Measurements from ENCODE around the gene RBMS3. TPM values are rescaled to one million over a fixed set of nuclear protein-coding genes. Genes with fewer than 3 reads are reported as not detected.
A peak's percentile ranks its signal among the peaks of the same experiment; 100 is the strongest.

RBMS3 gene
- total and polyA plus RNA-seq, 2 donors (not counting 1 experiment from before 2014, with no cell fraction given), result 26.9 to 68.4 TPM

- H3K4me3 ChIP-seq (replicated peaks in 1 of 4; ENCODE audit: control extremely low read depth in 1 of 4, insufficient read depth in 1 of 4, low read depth in 3 of 4, low read length in 4 of 4), result no peak overlapping the region
- H4K20me1 ChIP-seq (ENCODE audit: control insufficient read depth, extremely low read depth, insufficient read depth, low read length), result no peaks in the 10 kb centered on the region
- no peaks in the 10 kb centered on the region for H3K36me3 ChIP-seq (ENCODE audit: control insufficient read depth, insufficient read depth, low read length)
- H2AFZ ChIP-seq (ENCODE audit: low read length), result no peak overlapping the region
- peaks cover 9% of the 10 kb centered on the region for H3K4me1 ChIP-seq (ENCODE audit: control insufficient read depth, extremely low read depth, insufficient read depth, low read length)
- no peak for TF ChIP-seq EZH2 (IDR thresholded peaks at IDR 0.05; ENCODE audit: low read length, missing control alignments)
- no peak for TF ChIP-seq CTCF (conservative IDR thresholded peaks at IDR 0.05 in 1 of 2, IDR thresholded peaks at IDR 0.05 in 1 of 2; ENCODE audit: low read depth in 1 of 2, low read length in 2 of 2)
- no peak overlapping the region for H3K9ac ChIP-seq (ENCODE audit: insufficient read depth, low read length)
- H3K27me3 ChIP-seq (ENCODE audit: control insufficient read depth, insufficient read depth, low read length), result no peaks in the 10 kb centered on the region
- H3K4me2 ChIP-seq (ENCODE audit: extremely low read depth, insufficient read depth, low read length), result no peak overlapping the region
- DNase-seq (ENCODE audit: low read depth in 2 of 2), result no peak
- no peaks in the 10 kb centered on the region for H3K9me3 ChIP-seq (ENCODE audit: control insufficient read depth, insufficient read depth, low read depth, low read length)
- H3K27ac ChIP-seq (ENCODE audit: insufficient read depth, low read length), result no peak overlapping the region
- H3K79me2 ChIP-seq (ENCODE audit: control insufficient read depth, insufficient read depth, low read length), result no peaks in the 10 kb centered on the region
Measured at GRCh38 chr3:29416514-29416913, 135.6 kb downstream of the RBMS3 start.

- Histone ChIP-seq H2AFZ (ENCODE audit: low read length) (no peak overlapping the region), H3K9ac (ENCODE audit: insufficient read depth, low read length) (no peak overlapping the region), H3K4me1 (ENCODE audit: control insufficient read depth, extremely low read depth, insufficient read depth, low read length) (peaks cover 8% of the 10 kb centered on the region), H3K27ac (ENCODE audit: insufficient read depth, low read length) (no peak overlapping the region), H3K27me3 (ENCODE audit: control insufficient read depth, insufficient read depth, low read length) (no peaks in the 10 kb centered on the region), H4K20me1 (ENCODE audit: control insufficient read depth, extremely low read depth, insufficient read depth, low read length) (no peaks in the 10 kb centered on the region), H3K4me3 (replicated peaks in 1 of 4; ENCODE audit: control extremely low read depth in 1 of 4, insufficient read depth in 1 of 4, low read depth in 3 of 4, low read length in 4 of 4) (no peak overlapping the region), H3K79me2 (ENCODE audit: control insufficient read depth, insufficient read depth, low read length) (no peaks in the 10 kb centered on the region), H3K9me3 (ENCODE audit: control insufficient read depth, insufficient read depth, low read depth, low read length) (no peaks in the 10 kb centered on the region), H3K36me3 (ENCODE audit: control insufficient read depth, insufficient read depth, low read length) (no peaks in the 10 kb centered on the region), H3K4me2 (ENCODE audit: extremely low read depth, insufficient read depth, low read length) (no peak overlapping the region)
- DNase-seq (ENCODE audit: low read depth in 2 of 2), result peak in 1 of 2 donors; percentile 54
- TF ChIP-seq CTCF (conservative IDR thresholded peaks at IDR 0.05 in 1 of 2, IDR thresholded peaks at IDR 0.05 in 1 of 2; ENCODE audit: low read depth in 1 of 2, low read length in 2 of 2) (no peak), EZH2 (IDR thresholded peaks at IDR 0.05; ENCODE audit: low read length, missing control alignments) (no peak)
Measured at GRCh38 chr3:29420106-29420505, 139.2 kb downstream of the RBMS3 start.

- H3K27me3 ChIP-seq (ENCODE audit: control insufficient read depth, insufficient read depth, low read length), result no peaks in the 10 kb centered on the region
- H3K4me3 ChIP-seq (replicated peaks in 1 of 4; ENCODE audit: control extremely low read depth in 1 of 4, insufficient read depth in 1 of 4, low read depth in 3 of 4, low read length in 4 of 4), result no peak overlapping the region
- no peaks in the 10 kb centered on the region for H3K9me3 ChIP-seq (ENCODE audit: control insufficient read depth, insufficient read depth, low read depth, low read length)
- H3K79me2 ChIP-seq (ENCODE audit: control insufficient read depth, insufficient read depth, low read length), result peaks cover 2% of the 10 kb centered on the region
- TF ChIP-seq EZH2 (IDR thresholded peaks at IDR 0.05; ENCODE audit: low read length, missing control alignments) (no peak), CTCF (conservative IDR thresholded peaks at IDR 0.05 in 1 of 2, IDR thresholded peaks at IDR 0.05 in 1 of 2; ENCODE audit: low read depth in 1 of 2, low read length in 2 of 2) (no peak)
- peak in 1 of 2 donors; percentile 23 for DNase-seq (ENCODE audit: low read depth in 2 of 2)
- no peak overlapping the region for H3K9ac ChIP-seq (ENCODE audit: insufficient read depth, low read length)
- H3K27ac ChIP-seq (ENCODE audit: insufficient read depth, low read length), result no peak overlapping the region
- no peak overlapping the region for H2AFZ ChIP-seq (ENCODE audit: low read length)
- H4K20me1 ChIP-seq (ENCODE audit: control insufficient read depth, extremely low read depth, insufficient read depth, low read length), result no peaks in the 10 kb centered on the region
- H3K4me1 ChIP-seq (ENCODE audit: control insufficient read depth, extremely low read depth, insufficient read depth, low read length), result peaks cover 12% of the 10 kb centered on the region
- no peak overlapping the region for H3K4me2 ChIP-seq (ENCODE audit: extremely low read depth, insufficient read depth, low read length)
- H3K36me3 ChIP-seq (ENCODE audit: control insufficient read depth, insufficient read depth, low read length), result no peaks in the 10 kb centered on the region
Measured at GRCh38 chr3:29426302-29427226, 145.7 kb downstream of the RBMS3 start.
